Endodermal cell (in vitro differentiated cells): Measurements from ENCODE around the gene ITFG2. TPM values are rescaled to one million over a fixed set of nuclear protein-coding genes. Genes with fewer than 3 reads are reported as not detected.

ENCODE experiments used
- DNase-seq: peaks from one replicate; pipeline ENCODE4 v3.0.0-alpha.2; 2017
- H3K27ac ChIP-seq: 2 replicates; pipeline ENCODE4 v1.5.1; 2013; ENCODE audit warnings: mild to moderate bottlenecking, low read depth, low read length, moderate library complexity
- H3K27me3 ChIP-seq: 2 replicates; pipeline ENCODE4 v1.6.1; 2013; ENCODE audit warnings: mild to moderate bottlenecking, low read length, moderate library complexity; ENCODE audit not compliant: insufficient read depth, control insufficient read depth, poor library complexity, severe bottlenecking
- H3K36me3 ChIP-seq: 2 replicates; pipeline ENCODE4 v1.7.0; 2013; ENCODE audit warnings: mild to moderate bottlenecking, low read length, moderate library complexity; ENCODE audit not compliant: control insufficient read depth, insufficient read depth
- H3K4me1 ChIP-seq: one replicate; pipeline ENCODE4 v1.7.0; 2013; ENCODE audit warnings: low read length; ENCODE audit not compliant: control insufficient read depth, insufficient read depth
- H3K4me3 ChIP-seq: 2 replicates; pipeline ENCODE4 v1.5.1; 2013; ENCODE audit warnings: mild to moderate bottlenecking, low read length, moderate library complexity
- H3K9ac ChIP-seq: 2 replicates; pipeline ENCODE4 v1.6.1; 2013; ENCODE audit warnings: mild to moderate bottlenecking, low read length, moderate library complexity; ENCODE audit not compliant: poor library complexity, severe bottlenecking; ENCODE audit errors: extremely low read depth
- H3K9me3 ChIP-seq: 2 replicates; pipeline ENCODE4 v1.6.1; 2013; ENCODE audit warnings: mild to moderate bottlenecking, low read length, moderate library complexity; ENCODE audit not compliant: control insufficient read depth
- H3K27ac Mint-ChIP-seq: 2 replicates; pipeline ENCODE4 v1.8.0; 2020; ENCODE audit warnings: mixed read lengths
- H3K27me3 Mint-ChIP-seq: 2 replicates; pipeline ENCODE4 v1.8.0; 2021; ENCODE audit warnings: mild to moderate bottlenecking, mixed read lengths; ENCODE audit not compliant: insufficient read depth
- H3K36me3 Mint-ChIP-seq: 2 replicates; pipeline ENCODE4 v1.8.0; 2020; ENCODE audit warnings: low read depth, mixed read lengths
- H3K4me1 Mint-ChIP-seq: 2 replicates; pipeline ENCODE4 v1.8.0; 2020; ENCODE audit warnings: mixed read lengths
- H3K4me3 Mint-ChIP-seq: 2 replicates; pipeline ENCODE4 v1.8.0; 2020; ENCODE audit warnings: mild to moderate bottlenecking, moderate library complexity, mixed read lengths
- H3K9me3 Mint-ChIP-seq: 2 replicates; pipeline ENCODE4 v1.8.0; 2020; ENCODE audit warnings: mild to moderate bottlenecking, mixed read lengths
- CTCF ChIP-seq: fragments of 200-600 bp; sonication (generic); conservative IDR thresholded peaks from 2 replicates; pipeline ENCODE4 v1.5.0; 2021; ENCODE audit warnings: antibody characterized with exemption, mild to moderate bottlenecking
- WGBS, 2 experiments: methylation state at CpG; one replicate each; pipeline versions ENCODE4 v1.1.5 to v1.1.7; 2013; ENCODE audit warnings: missing lambda C conversion rate in 2 of 2, mixed read lengths in 1 of 2; ENCODE audit not compliant: insufficient coverage in 1 of 2, insufficient read length in 1 of 2; 5-methylcytosine and 5-hydroxymethylcytosine counted together
- total RNA-seq, 2 donors: library from RNA; stranded (reverse); fragmentation: NEBNext Ultra II Directional in 1 of 2; extraction: Animal tissue kit (Norgen Biotek cat#: 25700) in 1 of 2; gene quantifications; 2 replicates in 1 of 2; 3 replicates in 1 of 2; pipeline ENCODE4 v1.2.1, GENCODE V29; 2021

ITFG2 gene
- total RNA-seq, 2 donors from 2014 or later = 22.5 to 59.5 TPM

GRCh38 chr12:2836574-2836973 lies 24.1 kb downstream of the ITFG2 start:
- Histone ChIP-seq H3K4me1 (peaks cover 12% of the 10 kb centered on the region), H3K27me3 (no peaks in the 10 kb centered on the region), H3K4me3 (no peak overlapping the region), H3K9me3 (no peaks in the 10 kb centered on the region), H3K36me3 (peaks cover 2% of the 10 kb centered on the region), H3K9ac (no peak overlapping the region), H3K27ac (no peak overlapping the region)
- Mint-ChIP-seq H3K27ac (no peak overlapping the region), H3K36me3 (peaks cover 24% of the 10 kb centered on the region), H3K27me3 (no peaks in the 10 kb centered on the region), H3K9me3 (no peaks in the 10 kb centered on the region), H3K4me1 (peaks cover 14% of the 10 kb centered on the region), H3K4me3 (no peak overlapping the region)
- no peak for DNase-seq
- TF ChIP-seq CTCF = no peak
- 81 to 89% methylated on average over 7 to 8 of the region's 8 CpGs for WGBS, 2 experiments

- H3K9me3 Mint-ChIP-seq = no peaks in the 10 kb centered on the region
- peaks cover 18% of the 10 kb centered on the region for H3K36me3 Mint-ChIP-seq
- WGBS, 2 experiments = 84 to 89% methylated on average over 4 to 9 of the region's 9 CpGs
- Histone ChIP-seq H3K4me3 (no peak overlapping the region), H3K27ac (no peak overlapping the region), H3K36me3 (no peaks in the 10 kb centered on the region), H3K4me1 (peaks cover 5% of the 10 kb centered on the region), H3K27me3 (no peaks in the 10 kb centered on the region), H3K9me3 (no peaks in the 10 kb centered on the region), H3K9ac (no peak overlapping the region)
- TF ChIP-seq CTCF = no peak
- H3K4me1 Mint-ChIP-seq = peaks cover 10% of the 10 kb centered on the region
- DNase-seq = no peak
- H3K27me3 Mint-ChIP-seq = peaks cover 3% of the 10 kb centered on the region
- no peak overlapping the region for H3K27ac Mint-ChIP-seq
- no peak overlapping the region for H3K4me3 Mint-ChIP-seq
Observed at GRCh38 chr12:2841056-2841650, 28.7 kb downstream of the ITFG2 start.

GRCh38 chr12:2842948-2843347 lies 30.5 kb downstream of the ITFG2 start:
- Histone ChIP-seq H3K9me3 (no peaks in the 10 kb centered on the region), H3K4me1 (peaks cover 5% of the 10 kb centered on the region), H3K9ac (no peak overlapping the region), H3K4me3 (no peak overlapping the region), H3K27me3 (no peaks in the 10 kb centered on the region), H3K36me3 (no peaks in the 10 kb centered on the region), H3K27ac (no peak overlapping the region)
- peaks cover 3% of the 10 kb centered on the region for H3K27me3 Mint-ChIP-seq
- no peak for DNase-seq
- H3K36me3 Mint-ChIP-seq = peaks cover 14% of the 10 kb centered on the region
- TF ChIP-seq CTCF = no peak
- H3K4me1 Mint-ChIP-seq = peaks cover 15% of the 10 kb centered on the region
- H3K4me3 Mint-ChIP-seq = no peak overlapping the region
- WGBS, 2 experiments = 86 to 100% methylated on average over 1 to 5 of the region's 5 CpGs
- H3K27ac Mint-ChIP-seq = no peak overlapping the region
- no peaks in the 10 kb centered on the region for H3K9me3 Mint-ChIP-seq
